ENCODE results near the gene OR6C68. TPM values are rescaled to one million over a fixed set of nuclear protein-coding genes. Genes with fewer than 3 reads are reported as not detected.

OR6C68 gene
- total RNA-seq (2012; rRNA removed) (not detected in 2 replicates), polyA plus RNA-seq (2012; rRNA removed) (not detected in 2 replicates), Bru-seq, nascent RNA (not detected), BruChase-seq, experiment 1, labeled RNA remaining after a 6-hour chase (not detected), BruChase-seq, experiment 2, labeled RNA remaining after a 2-hour chase (not detected)
- polyA plus RNA-seq (2012; cell fraction: cytosol; rRNA removed): not detected in 2 replicates
- not detected in 2 replicates for polyA plus RNA-seq (2012; cell fraction: nucleus; rRNA removed; ENCODE audit: low replicate concordance)
- long read RNA-seq: 0 reads

GRCh38 chr12:55492078-55492477, at the start of gene OR6C68:
Gene OR6C68, plus strand, starts transcription at chr12:55492378. Its CDS starts 0 bp downstream, at chr12:55492378.
- Histone ChIP-seq H3K4me1 (ENCODE audit: control insufficient read depth, insufficient read depth, low read length) (no peaks in the 10 kb centered on the region), H3K9me3 (ENCODE audit: control insufficient read depth, insufficient read depth, low read length) (no peaks in the 10 kb centered on the region), H4K20me1 (ENCODE audit: insufficient read depth, low read length) (no peaks in the 10 kb centered on the region), H2AK5ac (ENCODE audit: low read depth, low read length) (no peak within 1 kb of the TSS), H2BK120ac (ENCODE audit: low read depth, low read length) (no peak within 1 kb of the TSS), H2AFZ (replicated peaks; ENCODE audit: low read length, poor library complexity) (no peak within 1 kb of the TSS), H2BK15ac (ENCODE audit: low read depth, low read length) (no peak within 1 kb of the TSS), H3K27ac (ENCODE audit: insufficient read depth, low read length) (no peak within 1 kb of the TSS), H3K9me1 (ENCODE audit: insufficient read depth, low read length) (no peaks in the 10 kb centered on the region), H3K23ac (ENCODE audit: low read depth, low read length) (no peak within 1 kb of the TSS), H3K14ac (replicated peaks; ENCODE audit: low read depth, low read length) (no peak within 1 kb of the TSS), H2BK20ac (ENCODE audit: low read depth, low read length) (no peak within 1 kb of the TSS), H3K36me3 (ENCODE audit: control insufficient read depth, insufficient read depth, low read length) (no peaks in the 10 kb centered on the region), H3K79me1 (ENCODE audit: low read depth in 1 of 2, low read length in 2 of 2) (no peaks in the 10 kb centered on the region), H3K4me3 (ENCODE audit: insufficient read depth, low read depth, low read length) (no peak within 1 kb of the TSS), H3K18ac (ENCODE audit: low read depth, low read length) (no peak within 1 kb of the TSS), H3K27me3 (ENCODE audit: control insufficient read depth, insufficient read depth, low read length) (no peaks in the 10 kb centered on the region), H4K8ac (ENCODE audit: low read depth in 2 of 2, low read length in 2 of 2) (no peak within 1 kb of the TSS), H2AK9ac (replicated peaks; ENCODE audit: low read depth, low read length, poor library complexity) (no peak within 1 kb of the TSS), H3K56ac (ENCODE audit: extremely low read depth, insufficient read depth, low read length) (no peak within 1 kb of the TSS), H3K4ac (ENCODE audit: low read depth, low read length) (no peak within 1 kb of the TSS), H3K9ac (ENCODE audit: low read depth, low read length) (no peak within 1 kb of the TSS), H3K4me2 (ENCODE audit: low read depth, low read length) (no peak within 1 kb of the TSS), H4K5ac (ENCODE audit: low read depth, low read length) (no peak within 1 kb of the TSS), H4K91ac (ENCODE audit: insufficient read depth, low read depth, low read length) (no peak within 1 kb of the TSS), H2BK5ac (ENCODE audit: low read depth, low read length, poor library complexity, severe bottlenecking) (no peak within 1 kb of the TSS)
- ChIA-PET CTCF (no interaction called here), POLR2A (ENCODE audit: unreplicated experiment) (no interaction called here)
- in situ Hi-C loops (cut with MboI; ENCODE audit: low sequenced_read_pairs): no loop called here
- intact Hi-C loops (cut with micrococcal nuclease): no loop called here
- whole genome bisulfite sequencing, 2 experiments (ENCODE audit: extremely low coverage in 2 of 2, insufficient read length in 1 of 2): no CpG with 5 or more reads among the region's 2 CpGs
- dilution Hi-C loops (cut with HindIII; ENCODE audit: low sequenced_read_pairs, unreplicated experiment): no loop called here
- ATAC-seq (ENCODE audit: low read depth) (no peak), DNase-seq (no peak)
- no peak for TF ChIP-seq NFE2L2 (IDR thresholded peaks at IDR 0.05; ENCODE audit: low read depth, low read length)
- TF ChIP-seq CTCF (conservative IDR thresholded peaks at IDR 0.05; ENCODE audit: low read depth, low read length): no peak
- no peak for TF ChIP-seq USF2 (IDR thresholded peaks at IDR 0.05; ENCODE audit: low read depth, low read length)
- no peak for TF ChIP-seq MXI1 (IDR thresholded peaks at IDR 0.05; ENCODE audit: borderline replicate concordance, low read depth, low read length)
- TF ChIP-seq BHLHE40 (IDR thresholded peaks at IDR 0.05; ENCODE audit: low read depth, low read length): no peak
- TF ChIP-seq MAZ (IDR thresholded peaks at IDR 0.05; ENCODE audit: borderline replicate concordance, low read depth, low read length): no peak
- BruUV-seq (replicated peaks): no TSS peak
